PC-9 (cell line): ENCODE data around the gene ADGRL3. TPM values are rescaled to one million over a fixed set of nuclear protein-coding genes. Genes with fewer than 3 reads are reported as not detected.

Experiments
- BruUV-seq: library from RNA; stranded (reverse); fragments of 400-500 nt; replicated peaks from 2 replicates; lab custom pipeline; 2021; lab: Mats Ljungman, UMichigan
- CTCF ChIA-PET: fragments of 300-600 bp; sonication (Branson Sonifier 250); formaldehyde crosslinking; loops from one replicate; lab custom pipeline; 2022; ENCODE audit warnings: antibody characterized with exemption; lab: Charles Lee
- POLR2A ChIA-PET: fragments of 300-600 bp; sonication (Branson Sonifier 250); formaldehyde crosslinking; loops from one replicate; lab custom pipeline; 2022; ENCODE audit warnings: antibody characterized with exemption; ENCODE audit not compliant: unreplicated experiment; lab: Charles Lee
- DNase-seq, 2 experiments: peaks; one replicate each; pipeline versions ENCODE4 v3.0.0 to v3.0.0-alpha.2; 2015 to 2022; ENCODE audit warnings: mixed read lengths in 1 of 2
- H2AFZ ChIP-seq: fragments of 200-600 bp; sonication (generic); 2 replicates; pipeline ENCODE4 v1.8.1; 2017; ENCODE audit warnings: antibody characterized with exemption
- H3F3A ChIP-seq: fragments of 200-600 bp; sonication (generic); 2 replicates; pipeline ENCODE4 v1.8.1; 2017; ENCODE audit warnings: antibody characterized with exemption, mild to moderate bottlenecking, low read depth; ENCODE audit not compliant: insufficient read depth
- H3K27ac ChIP-seq: fragments of 200-600 bp; sonication (generic); 2 replicates; pipeline ENCODE4 v1.6.1; 2016; ENCODE audit warnings: mixed run types
- H3K27me3 ChIP-seq: fragments of 200-600 bp; sonication (generic); 2 replicates; pipeline ENCODE4 v1.6.1; 2016; ENCODE audit warnings: low read depth, mixed run types; ENCODE audit not compliant: insufficient read depth
- H3K36me3 ChIP-seq: fragments of 200-600 bp; sonication (generic); 2 replicates; pipeline ENCODE4 v1.6.1; 2016; ENCODE audit warnings: low read depth, mixed run types
- H3K4me1 ChIP-seq: fragments of 200-600 bp; sonication (generic); replicated peaks from 2 replicates; pipeline ENCODE4 v1.6.1; 2016; ENCODE audit warnings: mixed run types; ENCODE audit not compliant: insufficient read depth
- H3K4me2 ChIP-seq: fragments of 200-600 bp; sonication (generic); 2 replicates; pipeline ENCODE4 v1.6.1; 2017; ENCODE audit warnings: mixed run types
- H3K4me3 ChIP-seq: fragments of 200-600 bp; sonication (generic); 2 replicates; pipeline ENCODE4 v1.6.1; 2016; ENCODE audit warnings: mixed run types
- H3K79me2 ChIP-seq: fragments of 200-600 bp; sonication (generic); 2 replicates; pipeline ENCODE4 v1.6.1; 2017; ENCODE audit warnings: low read depth, mixed run types
- H3K9me2 ChIP-seq: fragments of 200-600 bp; sonication (generic); 2 replicates; pipeline ENCODE4 v1.8.1; 2017; ENCODE audit warnings: mild to moderate bottlenecking; ENCODE audit not compliant: insufficient read depth
- H3K9me3 ChIP-seq: fragments of 200-600 bp; sonication (generic); 2 replicates; pipeline ENCODE4 v1.8.1; 2016; ENCODE audit warnings: low read depth; ENCODE audit not compliant: insufficient read depth
- H4K20me1 ChIP-seq: fragments of 200-600 bp; sonication (generic); 2 replicates; pipeline ENCODE4 v1.8.1; 2017; ENCODE audit not compliant: insufficient read depth
- CTCF ChIP-seq: fragments of 200-600 bp; sonication (generic); conservative IDR thresholded peaks from 2 replicates; pipeline ENCODE4 v1.6.1; 2017; ENCODE audit warnings: mixed run types, antibody characterized with exemption, mild to moderate bottlenecking, moderate library complexity
- EZH2 ChIP-seq: fragments of 200-600 bp; sonication (generic); IDR thresholded peaks from 2 replicates; pipeline ENCODE4 v1.8.0; 2017; ENCODE audit warnings: antibody characterized with exemption, low read depth
- intact Hi-C: fragments of 100-400 bp; cut with micrococcal nuclease; formaldehyde crosslinking; loops from one replicate; pipeline ENCODE4 v1.10.0; 2022; ENCODE audit not compliant: unreplicated experiment
- total RNA-seq: library from RNA; stranded (reverse); gene quantifications from 2 replicates; pipeline ENCODE4 v1.2.3, GENCODE V29; 2021

Gene ADGRL3
- total RNA-seq, 1 experiment from 2014 or later = 1.6 TPM

GRCh38 chr4:61877266-61877665, 677.1 kb downstream of the ADGRL3 start:
- TF ChIP-seq CTCF (no peak), EZH2 (no peak)
- intact Hi-C loops = no loop called here
- Histone ChIP-seq H3K79me2 (no peaks in the 10 kb centered on the region), H2AFZ (no peak overlapping the region), H3K27ac (no peak overlapping the region), H3K27me3 (no peaks in the 10 kb centered on the region), H3K9me2 (no peaks in the 10 kb centered on the region), H3K9me3 (no peaks in the 10 kb centered on the region), H4K20me1 (no peaks in the 10 kb centered on the region), H3K4me2 (no peak overlapping the region), H3F3A (no peaks in the 10 kb centered on the region), H3K4me1 (no peaks in the 10 kb centered on the region), H3K4me3 (no peak overlapping the region), H3K36me3 (no peaks in the 10 kb centered on the region)
- DNase-seq = no peak
- CTCF ChIA-PET = no interaction called here
- POLR2A ChIA-PET = no interaction called here
- no TSS peak for BruUV-seq

- no TSS peak for BruUV-seq
- Histone ChIP-seq H3F3A (no peaks in the 10 kb centered on the region), H3K9me3 (no peaks in the 10 kb centered on the region), H3K27me3 (no peaks in the 10 kb centered on the region), H3K4me3 (no peak overlapping the region), H3K79me2 (no peaks in the 10 kb centered on the region), H3K36me3 (no peaks in the 10 kb centered on the region), H3K9me2 (no peaks in the 10 kb centered on the region), H4K20me1 (no peaks in the 10 kb centered on the region), H3K4me2 (no peak overlapping the region), H3K27ac (no peak overlapping the region), H2AFZ (no peak overlapping the region), H3K4me1 (no peaks in the 10 kb centered on the region)
- CTCF ChIA-PET = no interaction called here
- no peak for DNase-seq
- TF ChIP-seq EZH2 (no peak), CTCF (no peak)
- POLR2A ChIA-PET = no interaction called here
- intact Hi-C loops = no loop called here
Measured at GRCh38 chr4:61877893-61878292, 677.8 kb downstream of the ADGRL3 start.

GRCh38 chr4:61882381-61882780, 682.3 kb downstream of the ADGRL3 start:
- Histone ChIP-seq H2AFZ (no peak overlapping the region), H3K4me3 (no peak overlapping the region), H3F3A (no peaks in the 10 kb centered on the region), H4K20me1 (no peaks in the 10 kb centered on the region), H3K9me2 (no peaks in the 10 kb centered on the region), H3K27ac (no peak overlapping the region), H3K4me2 (no peak overlapping the region), H3K4me1 (no peaks in the 10 kb centered on the region), H3K36me3 (no peaks in the 10 kb centered on the region), H3K27me3 (no peaks in the 10 kb centered on the region), H3K79me2 (no peaks in the 10 kb centered on the region), H3K9me3 (no peaks in the 10 kb centered on the region)
- TF ChIP-seq EZH2 (no peak), CTCF (no peak)
- BruUV-seq = no TSS peak
- intact Hi-C loops = no loop called here
- ChIA-PET CTCF (no interaction called here), POLR2A (no interaction called here)
- no peak for DNase-seq
